Astrocyte of the spinal cord (primary cell): ENCODE measurements around the gene SMIM44.

Experiments used
- DNase-seq: peaks from one replicate; pipeline ENCODE4 v3.0.0; 2011; ENCODE audit warnings: low read depth, low spot score
- H3K4me3 ChIP-seq: 2 replicates; pipeline ENCODE4 v1.5.1; 2011; ENCODE audit warnings: low read depth, mild to moderate bottlenecking, low read length, moderate library complexity
- CTCF ChIP-seq: IDR thresholded peaks from 2 replicates; pipeline ENCODE4 v1.5.1; 2012; ENCODE audit warnings: low read depth, mild to moderate bottlenecking, low read length, inconsistent platforms
- in situ Hi-C: cut with HindIII; loops from 2 replicates; pipeline ENCODE4 v1.10.0; 2017; ENCODE audit warnings: low sequenced_read_pairs

The SMIM44 gene

DNA sequence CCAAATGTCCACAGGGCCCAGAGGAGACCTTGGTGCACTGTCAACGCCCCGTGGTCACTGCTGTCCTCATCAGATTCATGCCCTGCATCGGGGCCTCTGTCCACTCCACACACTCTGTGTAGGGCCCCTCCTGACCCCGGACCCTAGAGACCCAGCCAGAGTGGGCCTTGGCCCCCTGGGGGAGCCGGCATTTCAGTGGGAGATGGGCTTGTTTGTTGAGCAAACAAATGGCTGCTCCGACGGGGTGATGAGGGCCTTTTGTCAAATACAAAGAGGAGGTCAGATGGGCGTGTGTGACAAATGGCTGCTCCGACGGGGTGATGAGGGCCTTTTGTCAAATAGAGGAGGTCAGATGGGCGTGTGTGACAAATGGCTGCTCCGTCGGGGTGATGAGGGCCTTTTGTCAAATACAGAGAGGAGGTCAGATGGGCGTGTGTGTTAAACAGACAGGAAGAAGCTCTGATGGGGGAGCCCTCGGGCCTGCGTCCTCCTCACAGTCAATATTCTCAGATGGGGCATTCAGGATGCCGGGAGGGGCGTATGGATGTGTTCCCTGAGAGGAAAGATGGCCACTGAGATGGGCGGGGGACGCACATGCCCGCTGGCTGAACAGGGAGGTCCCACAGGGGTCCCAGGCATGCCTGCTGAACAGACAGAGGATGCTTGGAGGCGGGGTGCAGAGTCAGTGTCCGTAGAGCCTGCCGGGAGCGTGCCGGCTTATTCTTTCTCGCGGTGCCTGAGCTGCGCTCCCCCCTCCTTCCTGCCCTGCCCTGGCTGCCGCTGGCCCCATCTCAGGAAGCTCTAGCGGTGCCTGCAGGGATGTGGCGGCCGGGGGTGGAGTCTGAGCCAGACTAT is 39.2 kb downstream of the SMIM44 start:
- DNase-seq = peak; percentile 62

DNA sequence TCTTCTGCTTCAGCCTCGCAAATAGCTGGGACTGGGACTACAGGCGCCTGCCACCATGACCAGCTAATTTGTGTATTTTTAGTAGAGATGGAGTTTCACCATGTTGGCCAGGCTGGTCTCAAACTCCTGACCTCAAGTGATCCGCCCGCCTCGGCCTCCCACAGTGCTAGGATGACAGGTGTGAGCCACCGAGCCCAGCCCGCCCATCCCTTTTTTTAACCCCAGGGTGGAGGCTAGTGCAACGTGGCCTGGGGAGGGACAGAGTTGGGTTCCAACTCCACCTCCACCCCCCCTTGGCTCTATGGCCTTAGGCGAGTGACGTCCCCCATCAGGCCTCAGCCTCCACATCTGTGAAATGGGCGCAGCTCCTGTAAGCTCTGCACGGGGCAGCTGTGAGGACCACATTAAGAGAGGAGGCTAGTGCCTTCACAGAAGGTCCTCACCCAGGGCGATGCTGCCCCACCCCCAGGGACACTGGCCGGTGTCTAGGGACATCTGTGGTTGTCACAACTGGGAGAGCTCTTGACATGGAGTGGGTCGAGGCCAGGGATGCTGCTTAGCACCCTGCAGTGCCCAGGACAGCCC is 40.7 kb downstream of the SMIM44 start:
- no peak for TF ChIP-seq CTCF
- no peak overlapping the region for H3K4me3 ChIP-seq
- in situ Hi-C loops = no loop called here
- no peak for DNase-seq

More for the DNA sequence above, 39.2 kb downstream of the SMIM44 start:
- no peak overlapping the region for H3K4me3 ChIP-seq
- in situ Hi-C loops = no loop called here
- TF ChIP-seq CTCF = no peak

DNA sequence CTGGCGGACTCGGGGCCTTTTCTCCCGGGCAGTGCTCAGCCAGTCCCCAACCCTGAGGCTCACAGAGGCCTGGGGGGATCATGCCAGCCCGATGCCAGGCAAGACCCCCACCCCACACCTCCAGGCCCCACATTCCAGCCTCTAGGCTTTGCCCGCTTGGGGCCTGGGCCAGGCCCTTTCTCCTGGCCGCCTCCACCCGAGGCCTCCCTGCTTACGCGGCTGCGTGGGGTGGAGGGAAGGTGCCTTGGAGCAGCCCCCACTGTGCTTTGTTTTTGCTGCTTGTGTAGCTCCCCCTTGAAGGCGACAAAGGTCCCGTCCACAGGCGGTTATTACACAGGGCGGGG is 41.3 kb downstream of the SMIM44 start:
- DNase-seq = no peak
- no peak overlapping the region for H3K4me3 ChIP-seq
- TF ChIP-seq CTCF = no peak
- in situ Hi-C loops = no loop called here

DNA sequence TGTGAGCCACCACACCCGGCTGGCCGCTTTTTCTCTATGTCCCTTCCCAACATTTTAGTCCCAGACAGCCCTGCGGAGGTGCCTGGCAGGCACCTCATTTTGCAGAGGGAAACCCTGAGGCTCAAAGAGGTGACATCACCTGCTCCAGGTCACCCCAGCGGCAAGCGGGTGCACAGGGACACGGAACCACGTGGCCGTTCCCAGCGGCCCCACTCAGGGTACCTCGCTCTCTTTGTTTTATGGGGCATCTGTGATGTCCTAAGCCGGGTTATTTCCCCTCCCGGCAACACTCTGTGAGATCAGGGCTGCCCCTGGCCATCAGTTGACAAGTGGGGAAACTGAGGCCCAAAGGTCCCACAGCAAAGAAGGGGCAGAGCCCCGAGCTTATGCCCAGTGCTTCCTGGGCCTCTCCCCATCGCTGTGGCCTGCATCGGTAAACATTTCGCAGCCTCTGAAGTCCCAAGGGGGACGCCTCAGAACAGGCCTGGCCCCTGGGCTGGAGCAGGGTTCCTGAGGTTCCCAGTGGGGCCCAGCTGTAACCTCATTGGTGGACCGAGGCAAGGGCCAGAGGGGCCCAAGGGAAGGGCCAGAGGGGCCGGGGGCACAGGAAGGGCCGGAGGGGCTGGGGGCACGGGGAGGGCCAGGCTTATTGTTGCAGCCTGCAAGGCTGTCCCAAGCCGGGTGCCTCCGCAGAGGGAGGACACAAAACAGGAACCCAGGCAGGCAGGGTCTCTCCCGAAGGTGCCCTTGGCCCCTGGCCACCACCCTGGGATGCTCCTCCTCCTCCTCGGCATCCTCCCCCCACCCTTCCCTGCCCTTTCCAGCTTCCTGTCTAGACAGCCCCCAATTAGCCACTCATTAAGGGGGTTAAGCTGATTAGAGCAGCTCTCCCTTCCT is 41.9 kb downstream of the SMIM44 start:
- in situ Hi-C loops = no loop called here
- TF ChIP-seq CTCF = no peak
- DNase-seq = no peak
- no peak overlapping the region for H3K4me3 ChIP-seq

GRCh38 chr19:3440082-3440481 is 43.2 kb downstream of the SMIM44 start:
- DNase-seq = no peak
- TF ChIP-seq CTCF = peak; percentile 47
- in situ Hi-C loops = no loop called here
- no peak overlapping the region for H3K4me3 ChIP-seq
